Hepatocyte (in vitro differentiated cells): ENCODE results near the gene ERBB4.

ENCODE experiments used
- CTCF ChIP-seq: fragments of 200-600 bp; sonication (generic); IDR thresholded peaks from 2 replicates; pipeline ENCODE4 v1.5.1; 2016; ENCODE audit warnings: antibody characterized with exemption, mild to moderate bottlenecking; ENCODE audit not compliant: poor library complexity
- EZH2 ChIP-seq: fragments of 200-600 bp; sonication (generic); IDR thresholded peaks from 2 replicates; pipeline ENCODE4 v1.6.1; 2016; ENCODE audit warnings: antibody characterized with exemption, mild to moderate bottlenecking, borderline replicate concordance

- TF ChIP-seq CTCF (no peak), EZH2 (no peak)
Observed at GRCh38 chr2:212066546-212066945, 472.1 kb downstream of the ERBB4 start.
